Loucy (cell line): ENCODE measurements around the gene BRD1.

ENCODE experiments used
- CTCF ChIP-seq: fragments of 200-600 bp; sonication (generic); conservative IDR thresholded peaks from 2 replicates; pipeline ENCODE4 v1.5.1; 2014; ENCODE audit warnings: mild to moderate bottlenecking, antibody characterized with exemption, low read length
- EZH2phosphoT487 ChIP-seq: fragments of 200-600 bp; IDR thresholded peaks from 2 replicates; pipeline ENCODE4 v1.6.1; 2018; ENCODE audit warnings: antibody characterized with exemption, mild to moderate bottlenecking, moderate library complexity, borderline replicate concordance

GRCh38 chr22:49727881-49728569 is 99.6 kb downstream of the BRD1 start:
- TF ChIP-seq CTCF: no peak
- no peak for TF ChIP-seq EZH2phosphoT487
